Measurements from ENCODE around the gene WWOX. TPM values are rescaled to one million over a fixed set of nuclear protein-coding genes. Genes with fewer than 3 reads are reported as not detected.

The WWOX gene
- total RNA-seq, 1 experiment from 2014 or later, result 35.6 TPM

DNA sequence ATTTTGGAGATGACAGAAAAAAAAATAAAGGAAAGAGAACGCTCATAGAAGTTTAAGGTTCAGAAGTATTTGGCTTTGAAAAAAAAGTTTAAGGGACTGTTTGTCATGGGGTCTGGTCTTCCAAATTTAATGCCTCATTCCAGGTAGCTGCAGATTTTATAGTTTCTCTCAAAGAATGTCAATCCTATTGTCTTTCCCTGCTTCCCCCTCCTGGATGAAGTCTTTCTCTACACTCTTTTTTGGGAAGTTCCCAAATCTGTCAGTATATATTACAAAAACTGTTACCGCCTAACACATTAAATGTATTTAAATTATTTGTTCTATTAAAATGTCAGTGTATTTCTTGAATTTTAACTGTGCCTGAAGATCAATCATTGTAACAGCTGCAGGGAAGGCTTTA, 1043.6 kb downstream of the WWOX start:
- CTCF ChIA-PET, result no interaction called here
- Histone ChIP-seq H3F3A (ENCODE audit: insufficient read depth, low read depth) (no peaks in the 10 kb centered on the region), H3K27ac (no peak overlapping the region), H3K27me3 (ENCODE audit: insufficient read depth, low read depth) (no peaks in the 10 kb centered on the region), H3K36me3 (ENCODE audit: low read depth) (no peaks in the 10 kb centered on the region), H3K4me3 (no peak overlapping the region), H3K9me3 (ENCODE audit: insufficient read depth, low read depth) (no peaks in the 10 kb centered on the region), H3K9me2 (ENCODE audit: insufficient read depth) (no peaks in the 10 kb centered on the region), H3K4me2 (no peak overlapping the region), H2AFZ (no peak overlapping the region), H3K4me1 (replicated peaks; ENCODE audit: insufficient read depth) (no peaks in the 10 kb centered on the region), H4K20me1 (ENCODE audit: insufficient read depth) (no peaks in the 10 kb centered on the region), H3K79me2 (ENCODE audit: low read depth) (no peaks in the 10 kb centered on the region)
- no peak for TF ChIP-seq EZH2 (IDR thresholded peaks at IDR 0.05; ENCODE audit: low read depth)
- TF ChIP-seq, protein P1, sequence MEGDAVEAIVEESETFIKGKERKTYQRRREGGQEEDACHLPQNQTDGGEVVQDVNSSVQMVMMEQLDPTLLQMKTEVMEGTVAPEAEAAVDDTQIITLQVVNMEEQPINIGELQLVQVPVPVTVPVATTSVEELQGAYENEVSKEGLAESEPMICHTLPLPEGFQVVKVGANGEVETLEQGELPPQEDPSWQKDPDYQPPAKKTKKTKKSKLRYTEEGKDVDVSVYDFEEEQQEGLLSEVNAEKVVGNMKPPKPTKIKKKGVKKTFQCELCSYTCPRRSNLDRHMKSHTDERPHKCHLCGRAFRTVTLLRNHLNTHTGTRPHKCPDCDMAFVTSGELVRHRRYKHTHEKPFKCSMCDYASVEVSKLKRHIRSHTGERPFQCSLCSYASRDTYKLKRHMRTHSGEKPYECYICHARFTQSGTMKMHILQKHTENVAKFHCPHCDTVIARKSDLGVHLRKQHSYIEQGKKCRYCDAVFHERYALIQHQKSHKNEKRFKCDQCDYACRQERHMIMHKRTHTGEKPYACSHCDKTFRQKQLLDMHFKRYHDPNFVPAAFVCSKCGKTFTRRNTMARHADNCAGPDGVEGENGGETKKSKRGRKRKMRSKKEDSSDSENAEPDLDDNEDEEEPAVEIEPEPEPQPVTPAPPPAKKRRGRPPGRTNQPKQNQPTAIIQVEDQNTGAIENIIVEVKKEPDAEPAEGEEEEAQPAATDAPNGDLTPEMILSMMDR (conservative IDR thresholded peaks at IDR 0.05), result no peak
- no peak for DNase-seq
- intact Hi-C loops (cut with micrococcal nuclease; ENCODE audit: unreplicated experiment), result no loop called here
- no TSS peak for BruUV-seq (replicated peaks)
- POLR2A ChIA-PET (ENCODE audit: unreplicated experiment), result interaction anchor here (0.6 kb wide), 1 partner anchor 40 kb away, joined by 3 read pairs; no protein-coding TSS in a partner anchor

DNA sequence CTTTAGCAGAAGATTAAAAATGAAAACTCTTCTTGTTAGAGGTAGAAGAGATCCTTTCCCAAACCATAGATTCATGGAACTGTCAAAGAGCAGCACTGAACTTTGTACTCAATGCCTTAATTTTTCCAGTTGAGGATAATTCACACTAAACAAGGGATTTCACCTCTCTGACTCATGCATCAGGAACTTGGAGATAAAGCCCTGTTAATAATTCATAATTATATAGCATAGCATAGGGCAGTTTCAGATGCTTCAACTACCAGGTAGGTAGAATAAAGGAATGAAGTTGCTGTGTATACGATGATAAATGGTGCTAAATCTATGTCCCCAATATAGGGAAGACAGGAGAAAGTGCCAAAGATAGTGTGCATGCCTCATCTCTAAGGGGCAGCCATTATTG, 1050.7 kb downstream of the WWOX start:
- no TSS peak for BruUV-seq (replicated peaks)
- Histone ChIP-seq H3K4me1 (replicated peaks; ENCODE audit: insufficient read depth) (no peaks in the 10 kb centered on the region), H4K20me1 (ENCODE audit: insufficient read depth) (no peaks in the 10 kb centered on the region), H3K4me2 (no peak overlapping the region), H3K27ac (no peak overlapping the region), H2AFZ (no peak overlapping the region), H3K27me3 (ENCODE audit: insufficient read depth, low read depth) (no peaks in the 10 kb centered on the region), H3F3A (ENCODE audit: insufficient read depth, low read depth) (no peaks in the 10 kb centered on the region), H3K9me2 (ENCODE audit: insufficient read depth) (no peaks in the 10 kb centered on the region), H3K36me3 (ENCODE audit: low read depth) (no peaks in the 10 kb centered on the region), H3K4me3 (no peak overlapping the region), H3K9me3 (ENCODE audit: insufficient read depth, low read depth) (no peaks in the 10 kb centered on the region), H3K79me2 (ENCODE audit: low read depth) (no peaks in the 10 kb centered on the region)
- ChIA-PET CTCF (no interaction called here), POLR2A (ENCODE audit: unreplicated experiment) (no interaction called here)
- intact Hi-C loops (cut with micrococcal nuclease; ENCODE audit: unreplicated experiment), result no loop called here
- no peak for TF ChIP-seq EZH2 (IDR thresholded peaks at IDR 0.05; ENCODE audit: low read depth)
- TF ChIP-seq, protein P1 (conservative IDR thresholded peaks at IDR 0.05), result no peak
- DNase-seq, result no peak

DNA sequence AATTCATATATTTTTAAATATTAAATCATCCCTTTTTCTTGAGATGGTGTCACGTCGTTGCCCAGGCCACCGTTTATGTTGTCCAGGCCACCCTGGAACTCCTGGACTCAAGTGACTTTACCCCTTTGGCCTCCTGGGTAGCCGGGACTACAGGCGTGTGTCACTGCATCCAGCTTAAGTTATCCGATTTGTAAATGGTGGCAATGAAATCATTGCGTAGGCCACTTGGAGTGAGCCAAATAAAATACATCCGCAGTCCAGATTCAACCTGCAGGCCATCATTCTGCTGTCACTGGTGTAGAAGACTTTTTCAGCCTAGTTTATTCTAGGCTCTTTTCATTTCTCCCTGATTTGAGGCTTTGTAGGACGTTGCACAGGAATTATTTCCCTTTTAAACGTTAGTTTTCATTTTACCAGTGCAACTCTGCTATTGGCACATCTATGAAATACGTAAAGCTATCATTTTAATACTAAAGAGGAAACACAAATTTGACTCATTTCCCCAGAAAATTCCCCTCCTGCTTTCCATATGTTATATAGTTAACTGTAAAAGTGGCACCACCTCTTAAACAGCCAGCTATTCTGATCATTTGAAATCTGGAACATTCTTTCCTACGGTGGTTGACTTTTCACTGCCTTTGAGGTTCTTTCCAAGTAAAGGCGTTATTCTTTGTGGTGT, 1051.3 kb downstream of the WWOX start:
- no peaks in the 10 kb centered on the region for H3K9me3 ChIP-seq (ENCODE audit: insufficient read depth, low read depth)
- intact Hi-C loops (cut with micrococcal nuclease; ENCODE audit: unreplicated experiment), result no loop called here
- no peak overlapping the region for H3K4me3 ChIP-seq
- no peak for TF ChIP-seq EZH2 (IDR thresholded peaks at IDR 0.05; ENCODE audit: low read depth)
- TF ChIP-seq, protein P1 (conservative IDR thresholded peaks at IDR 0.05), result no peak
- BruUV-seq (replicated peaks), result no TSS peak
- H3K79me2 ChIP-seq (ENCODE audit: low read depth), result no peaks in the 10 kb centered on the region
- DNase-seq, result no peak
- H2AFZ ChIP-seq, result no peak overlapping the region
- no peaks in the 10 kb centered on the region for H4K20me1 ChIP-seq (ENCODE audit: insufficient read depth)
- no peaks in the 10 kb centered on the region for H3K9me2 ChIP-seq (ENCODE audit: insufficient read depth)
- no peaks in the 10 kb centered on the region for H3K36me3 ChIP-seq (ENCODE audit: low read depth)
- no peaks in the 10 kb centered on the region for H3F3A ChIP-seq (ENCODE audit: insufficient read depth, low read depth)
- no peak overlapping the region for H3K27ac ChIP-seq
- H3K4me1 ChIP-seq (replicated peaks; ENCODE audit: insufficient read depth), result no peaks in the 10 kb centered on the region
- H3K4me2 ChIP-seq, result no peak overlapping the region
- CTCF ChIA-PET, result interaction anchor here (0.6 kb wide), 1 partner anchor 451 kb away, joined by 4 read pairs; no protein-coding TSS in a partner anchor
- POLR2A ChIA-PET (ENCODE audit: unreplicated experiment), result no interaction called here
- H3K27me3 ChIP-seq (ENCODE audit: insufficient read depth, low read depth), result no peaks in the 10 kb centered on the region

All from PC-9 (cell line).